ENCODE data around the gene ENOX2.
A peak's percentile ranks its signal among the peaks of the same experiment; 100 is the strongest.

ENOX2 gene

GRCh38 chrX:130902446-130902782, 595 bp downstream of the ENOX2 start:
- DNase-seq (ENCODE audit: low read depth in 1 of 2, low spot score in 1 of 2) = no peak
- no peak for TF ChIP-seq JUND (IDR thresholded peaks at IDR 0.05; ENCODE audit: low read depth)
- in situ Hi-C loops (cut with HindIII; ENCODE audit: low pct_unique_long_range_greater_than_20kb, low sequenced_read_pairs) = no loop called here

- in situ Hi-C loops (cut with HindIII; ENCODE audit: low pct_unique_long_range_greater_than_20kb, low sequenced_read_pairs) = no loop called here
- DNase-seq (ENCODE audit: low read depth in 1 of 2, low spot score in 1 of 2) = no peak
- TF ChIP-seq JUND (IDR thresholded peaks at IDR 0.05; ENCODE audit: low read depth) = no peak
These were observed 6.1 kb downstream of the ENOX2 start for GRCh38 chrX:130896802-130897501.

GRCh38 chrX:130896026-130896425, 7.0 kb downstream of the ENOX2 start:
- in situ Hi-C loops (cut with HindIII; ENCODE audit: low pct_unique_long_range_greater_than_20kb, low sequenced_read_pairs) = no loop called here
- DNase-seq (ENCODE audit: low read depth in 1 of 2, low spot score in 1 of 2) = no peak
- TF ChIP-seq JUND (IDR thresholded peaks at IDR 0.05; ENCODE audit: low read depth) = no peak

- in situ Hi-C loops (cut with HindIII; ENCODE audit: low pct_unique_long_range_greater_than_20kb, low sequenced_read_pairs) = no loop called here
- no peak for DNase-seq (ENCODE audit: low read depth in 1 of 2, low spot score in 1 of 2)
- TF ChIP-seq JUND (IDR thresholded peaks at IDR 0.05; ENCODE audit: low read depth) = no peak
These were observed 7.7 kb downstream of the ENOX2 start for GRCh38 chrX:130895299-130895698.

- TF ChIP-seq JUND (IDR thresholded peaks at IDR 0.05; ENCODE audit: low read depth) = no peak
- DNase-seq (ENCODE audit: low read depth in 1 of 2, low spot score in 1 of 2) = no peak
- in situ Hi-C loops (cut with HindIII; ENCODE audit: low pct_unique_long_range_greater_than_20kb, low sequenced_read_pairs) = no loop called here
These were observed 9.5 kb downstream of the ENOX2 start for GRCh38 chrX:130893356-130894085.

GRCh38 chrX:130887376-130887775, 15.6 kb downstream of the ENOX2 start:
- TF ChIP-seq JUND (IDR thresholded peaks at IDR 0.05; ENCODE audit: low read depth) = no peak
- no peak for DNase-seq (ENCODE audit: low read depth in 1 of 2, low spot score in 1 of 2)
- in situ Hi-C loops (cut with HindIII; ENCODE audit: low pct_unique_long_range_greater_than_20kb, low sequenced_read_pairs) = no loop called here

GRCh38 chrX:130885996-130886395, 17.0 kb downstream of the ENOX2 start:
- no peak for DNase-seq (ENCODE audit: low read depth in 1 of 2, low spot score in 1 of 2)
- TF ChIP-seq JUND (IDR thresholded peaks at IDR 0.05; ENCODE audit: low read depth) = no peak
- in situ Hi-C loops (cut with HindIII; ENCODE audit: low pct_unique_long_range_greater_than_20kb, low sequenced_read_pairs) = no loop called here

- no peak for TF ChIP-seq JUND (IDR thresholded peaks at IDR 0.05; ENCODE audit: low read depth)
- in situ Hi-C loops (cut with HindIII; ENCODE audit: low pct_unique_long_range_greater_than_20kb, low sequenced_read_pairs) = no loop called here
- DNase-seq (ENCODE audit: low read depth in 1 of 2, low spot score in 1 of 2) = no peak
These were observed 17.5 kb downstream of the ENOX2 start for GRCh38 chrX:130885508-130885907.

- no peak for DNase-seq (ENCODE audit: low read depth in 1 of 2, low spot score in 1 of 2)
- in situ Hi-C loops (cut with HindIII; ENCODE audit: low pct_unique_long_range_greater_than_20kb, low sequenced_read_pairs) = no loop called here
- TF ChIP-seq JUND (IDR thresholded peaks at IDR 0.05; ENCODE audit: low read depth) = no peak
These were observed 18.4 kb downstream of the ENOX2 start for GRCh38 chrX:130884627-130885026.

GRCh38 chrX:130879869-130880268, 23.1 kb downstream of the ENOX2 start:
- DNase-seq (ENCODE audit: low read depth in 1 of 2, low spot score in 1 of 2) = no peak
- in situ Hi-C loops (cut with HindIII; ENCODE audit: low pct_unique_long_range_greater_than_20kb, low sequenced_read_pairs) = no loop called here

GRCh38 chrX:130878350-130879341, 24.4 kb downstream of the ENOX2 start:
- peak in 1 of 2 experiments; percentile 64 for DNase-seq (ENCODE audit: low read depth in 1 of 2, low spot score in 1 of 2)
- no peak for TF ChIP-seq JUND (IDR thresholded peaks at IDR 0.05; ENCODE audit: low read depth)
- in situ Hi-C loops (cut with HindIII; ENCODE audit: low pct_unique_long_range_greater_than_20kb, low sequenced_read_pairs) = no loop called here

More at GRCh38 chrX:130879869-130880268, 23.1 kb downstream of the ENOX2 start:
- TF ChIP-seq JUND (IDR thresholded peaks at IDR 0.05; ENCODE audit: low read depth) = no peak

- in situ Hi-C loops (cut with HindIII; ENCODE audit: low pct_unique_long_range_greater_than_20kb, low sequenced_read_pairs) = no loop called here
- DNase-seq (ENCODE audit: low read depth in 1 of 2, low spot score in 1 of 2) = no peak
- TF ChIP-seq JUND (IDR thresholded peaks at IDR 0.05; ENCODE audit: low read depth) = no peak
These were observed 25.1 kb downstream of the ENOX2 start for GRCh38 chrX:130877892-130878341.
